SH-SY5Y (cell line): ENCODE data around the gene SLC12A3.

ENCODE experiments used
- GATA2 ChIP-seq: IDR thresholded peaks from 2 replicates; pipeline ENCODE4 v1.6.1; 2011; ENCODE audit warnings: mild to moderate bottlenecking, low read depth, low read length
- GATA3 ChIP-seq: IDR thresholded peaks from 2 replicates; pipeline ENCODE4 v1.6.1; 2011; ENCODE audit warnings: low read depth, mild to moderate bottlenecking, low read length, moderate library complexity

GRCh38 chr16:56885446-56886162 lies 20.6 kb downstream of the SLC12A3 start:
- TF ChIP-seq GATA2 (no peak), GATA3 (no peak)
